Body of pancreas (tissue), 4 donors: ENCODE results near the gene NEDD9. TPM values are rescaled to one million over a fixed set of nuclear protein-coding genes. Genes with fewer than 3 reads are reported as not detected.

Source experiments
- ATAC-seq: fragments of 150-250 bp; one replicate; pipeline ENCODE4 v1.9.1; 2016
- DNase-seq, 4 donors: peaks; one replicate each; pipeline ENCODE4 v3.0.0-alpha.2; 2019
- H3K27ac ChIP-seq, 4 donors: fragments of 200-600 bp; sonication (generic); 1 replicate in 3 of 4; 2 replicates in 1 of 4; pipeline versions ENCODE4 v1.5.1 to v1.6.1; 2016 to 2019; ENCODE audit warnings: mild to moderate bottlenecking in 1 of 4, mixed read lengths in 1 of 4, moderate library complexity in 1 of 4
- H3K27me3 ChIP-seq, 2 donors: fragments of 200-600 bp; sonication (generic); one replicate each; pipeline ENCODE4 v1.6.0; 2016; ENCODE audit warnings: mild to moderate bottlenecking in 1 of 2
- H3K36me3 ChIP-seq, 2 donors: fragments of 200-600 bp; sonication (generic); replicated peaks in 1 of 2; 2 replicates each; pipeline ENCODE4 v1.5.1; 2016; ENCODE audit warnings: low read depth in 2 of 2; ENCODE audit not compliant: insufficient read depth in 1 of 2
- H3K4me1 ChIP-seq: fragments of 200-600 bp; sonication (generic); one replicate; pipeline ENCODE4 v1.6.0; 2016
- H3K4me3 ChIP-seq, 2 donors: fragments of 200-600 bp; sonication (generic); 1 replicate in 1 of 2; 2 replicates in 1 of 2; pipeline ENCODE4 v1.5.1; 2016 to 2019
- H3K9me3 ChIP-seq, 3 donors: fragments of 200-600 bp; sonication (generic); 1 replicate in 2 of 3; 2 replicates in 1 of 3; pipeline ENCODE4 v1.5.1; 2016
- CTCF ChIP-seq, 7 experiments: fragments of 450-650 bp in 4 of 7; fragments of 200-600 bp in 3 of 7; sonication (generic) in 3 of 7; IDR thresholded peaks; one replicate each; pipeline ENCODE4 v1.5.1; 2016 to 2019; ENCODE audit warnings: antibody characterized with exemption in 7 of 7
- POLR2A ChIP-seq, 3 donors: fragments of 450-650 bp; IDR thresholded peaks; one replicate each; pipeline ENCODE4 v1.6.1; 2016; ENCODE audit warnings: antibody characterized with exemption in 3 of 3, mild to moderate bottlenecking in 2 of 3
- WGBS, 2 donors: methylation state at CpG; one replicate each; pipeline ENCODE4 v1.1.5; 2017; 5-methylcytosine and 5-hydroxymethylcytosine counted together
- intact Hi-C: fragments of 100-400 bp; cut with DNase I; formaldehyde crosslinking; loops from one replicate; pipeline ENCODE4 v1.15.1; 2023
- total RNA-seq, 2 donors: library from RNA; depleted of rRNA; stranded (reverse); fragments of >200 nt; gene quantifications; one replicate each; pipeline ENCODE4 v1.1.0, GENCODE V29; 2016

The NEDD9 gene
- total RNA-seq, 2 donors from 2014 or later = 22.8 to 58.3 TPM

DNA sequence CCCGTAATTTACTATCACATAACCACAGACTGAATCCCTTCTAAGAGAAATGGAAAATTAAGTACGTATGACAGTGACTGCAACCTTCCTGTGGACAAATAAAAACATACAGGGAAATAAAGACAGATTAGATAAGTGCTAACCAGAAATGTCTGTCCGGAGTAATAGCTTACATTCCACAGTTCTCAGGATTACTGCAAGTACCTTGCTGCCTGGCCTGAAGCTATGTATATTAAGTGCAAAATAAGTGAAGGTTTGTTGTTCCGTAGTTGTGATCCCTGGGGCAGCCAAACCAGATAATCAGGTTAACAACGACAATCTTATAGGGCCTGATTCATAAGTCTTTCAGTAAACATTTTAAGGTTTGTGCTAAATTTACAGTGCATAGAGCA lies 2.8 kb downstream of the NEDD9 start:
- H3K4me3 ChIP-seq = no peak overlapping the region
- 50 to 51% methylated on average over 5 of the region's 5 CpGs for WGBS, 2 donors
- no peaks in the 10 kb centered on the region for H3K27me3 ChIP-seq
- no peak for DNase-seq
- H3K27ac ChIP-seq = peak overlapping the region in 3 of 4 donors; percentile 80 to 92 (median 87)
- H3K9me3 ChIP-seq = no peaks in the 10 kb centered on the region
- no peaks in the 10 kb centered on the region for H3K36me3 ChIP-seq
- TF ChIP-seq CTCF (IDR thresholded peaks at IDR 0.05) = no peak
- TF ChIP-seq POLR2A (IDR thresholded peaks at IDR 0.05) = no peak
- peaks cover 26% of the 10 kb centered on the region for H3K4me1 ChIP-seq
- ATAC-seq = no peak
- intact Hi-C loops = no loop called here

GRCh38 chr6:11228935-11229654 lies 3.4 kb downstream of the NEDD9 start:
- Histone ChIP-seq H3K4me3 (no peak overlapping the region), H3K36me3 (no peaks in the 10 kb centered on the region), H3K27me3 (no peaks in the 10 kb centered on the region), H3K4me1 (peaks cover 26% of the 10 kb centered on the region), H3K27ac (peak overlapping the region; percentile 18 to 92 (median 84)), H3K9me3 (no peaks in the 10 kb centered on the region)
- ATAC-seq = no peak
- DNase-seq = no peak
- TF ChIP-seq CTCF (IDR thresholded peaks at IDR 0.05) (no peak), POLR2A (IDR thresholded peaks at IDR 0.05) (no peak)
- 40 to 49% methylated on average over 17 to 20 of the region's 20 CpGs for WGBS, 2 donors
- intact Hi-C loops = no loop called here

- WGBS, 2 donors = 73 to 74% methylated on average over 5 of the region's 5 CpGs
Observed at GRCh38 chr6:11227698-11228097, 4.8 kb downstream of the NEDD9 start.

GRCh38 chr6:11226005-11226404 lies 6.5 kb downstream of the NEDD9 start:
- ATAC-seq (peak; percentile 58), DNase-seq (no peak)
- H3K4me1 ChIP-seq = peaks cover 24% of the 10 kb centered on the region
- intact Hi-C loops = no loop called here
- TF ChIP-seq POLR2A (IDR thresholded peaks at IDR 0.05) (no peak), CTCF (IDR thresholded peaks at IDR 0.05) (no peak)
- 58 to 69% methylated on average over 3 of the region's 3 CpGs for WGBS, 2 donors
- H3K4me3 ChIP-seq = no peak overlapping the region
- H3K9me3 ChIP-seq = no peaks in the 10 kb centered on the region
- H3K36me3 ChIP-seq = no peaks in the 10 kb centered on the region
- H3K27ac ChIP-seq = peak overlapping the region in 3 of 4 donors; percentile 6 to 62 (median 16)
- H3K27me3 ChIP-seq = no peaks in the 10 kb centered on the region

More at GRCh38 chr6:11227698-11228097, 4.8 kb downstream of the NEDD9 start:
- H3K27ac ChIP-seq = peak overlapping the region in 2 of 4 donors; percentile 11 to 80
- peaks cover 20% of the 10 kb centered on the region for H3K4me1 ChIP-seq
- DNase-seq (no peak), ATAC-seq (no peak)
- intact Hi-C loops = no loop called here
- H3K27me3 ChIP-seq = no peaks in the 10 kb centered on the region
- H3K9me3 ChIP-seq = no peaks in the 10 kb centered on the region
- H3K36me3 ChIP-seq = no peaks in the 10 kb centered on the region
- H3K4me3 ChIP-seq = no peak overlapping the region
- TF ChIP-seq CTCF (IDR thresholded peaks at IDR 0.05) (no peak), POLR2A (IDR thresholded peaks at IDR 0.05) (no peak)
